HG03575 (cell line): ENCODE results near the gene MYRIP.

ENCODE experiments used
- ATAC-seq: cut with Tn5 transposase; IDR thresholded peaks from one replicate; pipeline ENCODE4 v1.9.1; 2021; ENCODE audit not compliant: unreplicated experiment, insufficient number of reproducible peaks, low FRiP score; ENCODE audit errors: extremely low read depth

MYRIP gene

DNA sequence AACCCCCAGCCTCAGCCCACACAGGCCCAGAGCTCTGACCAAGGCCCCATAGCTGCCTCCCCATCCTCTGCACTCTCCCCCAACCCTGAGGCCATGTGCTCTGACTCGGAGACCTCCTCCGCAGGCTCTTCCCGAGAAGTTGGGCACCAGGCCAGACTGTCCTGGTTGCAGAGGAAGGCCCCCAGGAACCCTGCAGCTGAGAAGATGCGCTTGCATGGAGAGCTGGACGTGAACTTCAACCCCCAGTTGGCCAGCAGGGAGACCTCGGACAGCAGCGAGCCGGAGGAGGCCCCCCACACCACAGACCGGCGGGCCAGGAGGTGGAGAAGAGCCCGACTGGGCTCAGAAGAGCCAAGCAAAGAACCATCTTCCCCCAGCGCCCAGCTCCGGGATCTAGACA lies 380.6 kb downstream of the MYRIP start:
- no peak for ATAC-seq

DNA sequence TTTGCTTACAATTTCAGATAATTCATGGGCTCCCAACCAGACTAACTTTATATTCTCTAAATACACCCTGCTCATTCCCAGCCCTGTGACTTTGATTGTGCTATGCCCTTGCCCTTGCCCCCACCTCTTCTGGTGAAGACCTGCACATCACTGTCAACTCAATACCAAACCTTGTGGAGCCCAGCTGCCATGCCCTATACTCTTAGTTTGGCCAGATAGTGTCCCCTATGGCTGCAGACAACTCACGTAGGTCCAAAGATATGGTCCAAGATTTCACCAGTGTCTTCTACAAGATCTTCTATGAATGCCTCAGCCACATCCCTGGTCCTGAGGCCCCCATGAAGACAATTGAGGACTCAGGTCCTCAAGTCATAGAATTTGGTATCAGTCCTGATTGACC lies 381.8 kb downstream of the MYRIP start:
- ATAC-seq, result no peak

GRCh38 chr3:40191850-40192448 lies 382.5 kb downstream of the MYRIP start:
- no peak for ATAC-seq

DNA sequence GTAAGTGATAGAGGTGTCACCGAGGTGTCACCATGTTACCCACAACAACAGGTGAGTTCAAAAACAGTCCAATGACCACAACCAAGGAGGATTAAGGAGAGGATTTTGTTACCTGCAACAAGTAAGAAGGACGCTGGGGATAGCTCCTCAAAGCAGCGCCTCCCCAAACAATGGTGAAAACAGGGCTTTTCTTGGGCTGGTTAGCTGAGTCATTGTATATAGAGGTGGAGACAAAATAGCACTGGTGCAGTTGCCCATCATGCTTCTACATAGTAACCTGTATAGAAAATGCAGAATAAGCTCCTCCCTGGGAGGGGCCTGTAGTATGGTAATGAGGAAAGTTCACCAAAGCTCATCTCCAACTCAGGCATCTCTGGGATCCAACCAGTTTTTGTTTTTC lies 383.2 kb downstream of the MYRIP start:
- no peak for ATAC-seq

DNA sequence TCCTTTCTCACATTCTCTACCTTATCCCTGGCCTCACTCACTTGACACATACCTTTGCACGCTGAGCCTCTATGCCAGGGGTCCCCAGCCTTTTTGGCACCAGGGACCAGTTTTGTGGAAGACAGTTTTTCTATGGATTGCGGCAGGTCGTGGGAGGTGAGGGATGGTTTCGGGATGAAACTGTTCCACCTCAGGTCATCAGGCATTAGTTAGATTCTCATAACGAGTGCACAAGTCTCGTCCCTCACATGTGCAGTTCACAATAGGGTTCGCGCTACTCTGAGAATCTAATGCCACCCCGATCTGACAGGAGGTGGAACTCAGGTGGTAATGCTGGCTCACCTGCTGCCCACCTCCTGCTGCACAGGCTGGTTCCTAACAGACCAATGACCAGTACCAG lies 387.6 kb downstream of the MYRIP start:
- ATAC-seq, result no peak

- no peak for ATAC-seq
Observed at GRCh38 chr3:40200692-40201316, 391.4 kb downstream of the MYRIP start.

DNA sequence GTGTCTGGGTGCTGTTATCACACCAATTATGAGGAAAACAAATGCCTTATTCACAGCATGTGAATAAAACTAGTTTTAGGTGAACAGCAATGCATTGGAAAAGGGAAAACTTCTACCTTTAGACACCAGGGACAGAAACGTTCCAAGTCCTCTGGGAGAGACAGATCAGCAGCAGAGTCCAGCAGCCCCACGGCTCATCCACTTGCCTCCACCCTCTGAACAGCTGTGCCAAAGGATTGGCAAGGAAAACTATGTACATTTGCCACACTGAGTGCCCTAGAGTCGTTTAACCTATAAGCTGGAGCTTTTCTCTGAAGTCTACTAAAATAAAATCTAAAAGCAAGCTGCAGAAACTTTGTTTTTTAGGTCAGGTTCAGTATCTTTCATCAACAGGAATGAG lies 392.4 kb downstream of the MYRIP start:
- no peak for ATAC-seq

DNA sequence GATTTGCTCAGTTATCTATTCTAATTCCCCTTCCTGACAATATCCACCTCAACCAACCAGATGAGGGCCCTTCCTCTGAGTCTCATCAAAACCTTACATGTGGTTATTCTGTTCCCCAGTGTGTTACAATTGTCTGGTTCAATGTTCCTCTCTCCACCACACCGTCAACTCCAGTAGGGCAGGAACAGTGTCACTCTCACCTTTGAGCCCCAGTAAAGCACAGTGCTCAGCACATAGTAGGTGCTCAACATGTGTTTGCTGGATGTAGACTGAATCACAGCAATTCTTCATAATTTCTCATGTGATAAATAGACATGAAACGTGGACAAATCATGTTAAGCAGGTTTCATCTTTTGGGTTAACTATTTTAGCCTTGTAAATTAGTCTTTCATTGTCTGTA lies 397.1 kb downstream of the MYRIP start:
- ATAC-seq, result no peak

GRCh38 chr3:40207796-40208195 lies 398.4 kb downstream of the MYRIP start:
- ATAC-seq, result no peak

DNA sequence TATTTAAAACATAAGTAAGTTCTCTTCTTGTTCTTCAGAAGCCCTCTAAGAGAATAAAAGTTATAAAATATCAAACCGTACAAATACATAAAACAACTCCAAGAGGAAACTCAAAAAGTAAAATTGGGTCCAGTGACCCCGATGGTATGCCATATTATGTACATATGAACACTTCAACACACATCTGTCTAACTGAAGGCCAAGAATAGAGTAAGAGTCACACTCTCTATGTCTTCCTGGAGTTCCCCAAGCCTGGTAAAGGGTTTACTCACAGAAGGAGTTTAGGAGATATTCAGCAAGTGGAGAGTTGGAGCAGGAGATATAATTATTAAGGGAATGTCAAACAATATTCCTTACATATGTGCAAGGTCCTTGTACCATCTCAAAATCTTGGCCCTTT lies 398.8 kb downstream of the MYRIP start:
- no peak for ATAC-seq

DNA sequence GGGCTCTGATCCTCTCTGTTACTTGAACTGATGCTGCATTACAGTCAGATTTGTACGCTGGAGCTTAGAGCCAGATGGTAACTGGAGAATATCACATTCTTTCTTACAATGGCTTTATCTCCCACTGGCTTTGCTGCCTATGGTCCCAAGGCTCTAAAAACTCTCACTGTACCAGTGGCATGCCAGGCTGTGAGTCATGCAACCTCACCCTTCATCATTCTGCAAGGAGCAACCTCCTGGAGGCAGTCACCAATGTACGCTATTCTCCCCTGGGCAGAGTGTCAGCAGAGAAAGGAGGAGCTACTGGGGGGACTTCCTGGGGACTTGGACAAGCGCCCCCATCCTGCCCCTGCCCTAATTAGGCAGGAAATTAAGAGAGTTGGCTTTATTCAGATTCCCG lies 402.2 kb downstream of the MYRIP start:
- ATAC-seq, result no peak

GRCh38 chr3:40213556-40213955 lies 404.1 kb downstream of the MYRIP start:
- no peak for ATAC-seq

GRCh38 chr3:40215015-40215414 lies 405.6 kb downstream of the MYRIP start:
- ATAC-seq, result no peak

GRCh38 chr3:40216471-40216870 lies 407.1 kb downstream of the MYRIP start:
- no peak for ATAC-seq

GRCh38 chr3:40223856-40224255 lies 414.4 kb downstream of the MYRIP start:
- no peak for ATAC-seq

GRCh38 chr3:40224796-40225515 lies 415.5 kb downstream of the MYRIP start:
- no peak for ATAC-seq

DNA sequence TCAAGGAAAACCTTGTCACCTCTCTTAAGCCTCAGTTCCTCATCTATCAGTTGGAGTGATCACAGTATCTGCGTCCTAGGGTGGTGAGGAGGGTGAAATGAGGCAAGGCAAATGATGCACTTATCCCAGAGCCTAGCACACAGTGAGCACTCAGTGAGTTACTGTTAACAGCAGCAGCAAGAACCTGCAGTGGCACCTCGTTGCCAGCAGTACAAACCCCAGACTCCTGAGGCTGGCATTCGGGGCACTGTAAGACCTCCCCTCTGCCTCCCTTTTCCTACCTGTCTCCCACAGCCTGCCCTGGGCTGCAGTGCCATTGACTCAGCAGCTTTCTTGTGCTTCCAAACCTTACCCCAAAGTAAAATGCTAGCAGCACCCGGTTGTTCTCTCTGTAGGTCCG lies 417.2 kb downstream of the MYRIP start:
- ATAC-seq, result no peak

DNA sequence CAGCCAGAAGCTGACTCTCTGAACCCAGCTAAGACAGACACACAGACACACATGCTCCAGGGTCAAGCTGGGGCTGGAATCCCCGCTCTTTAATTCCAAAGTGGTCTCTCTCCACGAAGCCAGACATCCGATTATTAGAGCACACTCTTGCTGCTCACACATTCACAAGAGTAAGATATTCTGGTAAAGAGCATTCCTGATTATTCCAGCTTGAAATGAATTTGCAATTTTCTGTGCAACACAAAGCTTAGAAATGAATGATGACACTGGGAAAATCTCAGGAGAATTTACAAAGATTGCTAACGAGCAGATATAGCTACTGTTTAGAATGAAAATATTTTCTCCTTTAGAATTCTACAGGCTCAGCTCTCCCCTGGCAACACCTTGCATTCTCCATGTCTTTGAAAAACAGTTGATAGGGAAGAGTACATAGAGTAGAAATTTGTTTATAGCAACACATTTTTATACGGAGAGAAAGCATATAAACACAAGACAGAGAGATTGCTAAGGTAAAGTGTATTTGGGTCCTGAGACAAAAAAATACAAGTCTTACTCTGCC lies 419.5 kb downstream of the MYRIP start:
- ATAC-seq, result no peak

- no peak for ATAC-seq
Observed at GRCh38 chr3:40229386-40229785, 420.0 kb downstream of the MYRIP start.

- ATAC-seq, result no peak
Observed at GRCh38 chr3:40229963-40230362, 420.6 kb downstream of the MYRIP start.
